ENCODE measurements around the gene DTWD1.

- TF ChIP-seq POLR2AphosphoS5 (IDR thresholded peaks at IDR 0.05; ENCODE audit: insufficient read depth in 1 of 2, low read depth in 1 of 2) (no peak), CTCF (IDR thresholded peaks at IDR 0.05) (no peak)
Measured at GRCh38 chr15:49646891-49647290, 26.0 kb downstream of the DTWD1 start.
